Measurements from ENCODE around the gene GLE1. TPM values are rescaled to one million over a fixed set of nuclear protein-coding genes. Genes with fewer than 3 reads are reported as not detected.

The GLE1 gene
- total RNA-seq, 1 experiment from 2014 or later, result 52.3 TPM

DNA sequence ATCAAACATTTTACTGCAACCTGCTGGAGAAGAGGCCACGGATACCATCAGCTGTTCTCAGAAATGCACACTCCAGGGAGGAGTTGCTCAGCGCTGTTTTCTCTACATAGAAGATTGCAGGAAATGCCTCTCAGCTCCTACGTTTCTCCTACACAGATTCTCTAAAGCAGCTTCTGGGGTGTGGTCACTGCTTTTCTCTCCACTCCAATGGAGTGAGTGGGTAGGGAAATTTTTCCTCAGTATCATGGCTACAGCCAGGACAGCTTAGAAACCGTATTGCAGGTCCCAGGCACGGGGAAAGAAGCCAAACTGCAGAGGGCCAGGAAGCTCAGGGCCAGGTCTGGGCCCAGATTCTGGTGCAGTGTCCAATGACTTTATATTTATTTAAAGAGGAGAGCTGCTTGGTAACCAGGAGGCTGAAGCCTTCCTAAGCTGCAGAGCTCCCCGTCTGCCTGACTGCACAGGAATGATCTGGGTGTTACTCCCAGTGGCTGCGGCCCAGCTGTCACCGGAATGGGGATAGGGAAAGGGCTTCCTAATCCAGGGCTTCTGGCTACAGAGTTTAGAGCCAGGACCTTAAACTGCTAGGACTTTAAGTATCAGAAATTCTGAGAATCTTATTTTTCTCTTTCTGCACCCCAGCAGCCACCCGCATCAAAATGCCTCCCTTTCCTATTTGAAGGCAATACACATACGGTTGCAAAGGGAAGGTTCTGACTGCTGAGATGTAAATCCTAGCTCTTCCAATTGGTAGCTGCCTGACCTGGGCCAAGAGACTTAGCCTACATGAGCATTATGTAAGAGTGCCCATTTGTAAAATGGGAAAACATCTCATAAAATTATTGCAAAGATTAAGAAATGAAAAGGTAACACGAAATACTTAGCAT lies 46.5 kb downstream of the GLE1 start:
- ChIA-PET CTCF (no interaction called here), POLR2A (ENCODE audit: low non-redundant PET) (interaction anchor here (0.6 kb wide), 1 partner anchor 310 kb away, joined by 3 read pairs; no protein-coding TSS in a partner anchor)
- Histone ChIP-seq H3K4me3 (ENCODE audit: low read depth, low read length, poor library complexity, severe bottlenecking) (peak overlapping the region; percentile 95), H3K27ac (ENCODE audit: low read depth, low read length, poor library complexity, severe bottlenecking) (peak overlapping the region; percentile 22), H3K4me1 (ENCODE audit: insufficient read depth, low read length, poor library complexity, severe bottlenecking) (peaks cover 41% of the 10 kb centered on the region), H3K9me3 (ENCODE audit: low read depth, low read length, poor library complexity, severe bottlenecking) (no peaks in the 10 kb centered on the region), H3K36me3 (ENCODE audit: insufficient read depth, low read length, poor library complexity, severe bottlenecking) (no peaks in the 10 kb centered on the region), H3K27me3 (replicated peaks; ENCODE audit: insufficient read depth, low read depth, low read length, poor library complexity) (no peaks in the 10 kb centered on the region)
- no peak for DNase-seq (ENCODE audit: low spot score)
- TF ChIP-seq, protein P1, sequence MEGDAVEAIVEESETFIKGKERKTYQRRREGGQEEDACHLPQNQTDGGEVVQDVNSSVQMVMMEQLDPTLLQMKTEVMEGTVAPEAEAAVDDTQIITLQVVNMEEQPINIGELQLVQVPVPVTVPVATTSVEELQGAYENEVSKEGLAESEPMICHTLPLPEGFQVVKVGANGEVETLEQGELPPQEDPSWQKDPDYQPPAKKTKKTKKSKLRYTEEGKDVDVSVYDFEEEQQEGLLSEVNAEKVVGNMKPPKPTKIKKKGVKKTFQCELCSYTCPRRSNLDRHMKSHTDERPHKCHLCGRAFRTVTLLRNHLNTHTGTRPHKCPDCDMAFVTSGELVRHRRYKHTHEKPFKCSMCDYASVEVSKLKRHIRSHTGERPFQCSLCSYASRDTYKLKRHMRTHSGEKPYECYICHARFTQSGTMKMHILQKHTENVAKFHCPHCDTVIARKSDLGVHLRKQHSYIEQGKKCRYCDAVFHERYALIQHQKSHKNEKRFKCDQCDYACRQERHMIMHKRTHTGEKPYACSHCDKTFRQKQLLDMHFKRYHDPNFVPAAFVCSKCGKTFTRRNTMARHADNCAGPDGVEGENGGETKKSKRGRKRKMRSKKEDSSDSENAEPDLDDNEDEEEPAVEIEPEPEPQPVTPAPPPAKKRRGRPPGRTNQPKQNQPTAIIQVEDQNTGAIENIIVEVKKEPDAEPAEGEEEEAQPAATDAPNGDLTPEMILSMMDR (conservative IDR thresholded peaks at IDR 0.05; ENCODE audit: low read depth, low read length), result no peak
- TF ChIP-seq EZH2 (IDR thresholded peaks at IDR 0.05; ENCODE audit: borderline replicate concordance, low read depth, low read length, poor library complexity, severe bottlenecking), result no peak
- intact Hi-C loops (cut with micrococcal nuclease; ENCODE audit: unreplicated experiment), result loop anchor here (5.0 kb wide), 1 partner anchor 136 kb away; the partner anchor contains the start of gene SET
- no TSS peak for BruUV-seq (replicated peaks)

DNA sequence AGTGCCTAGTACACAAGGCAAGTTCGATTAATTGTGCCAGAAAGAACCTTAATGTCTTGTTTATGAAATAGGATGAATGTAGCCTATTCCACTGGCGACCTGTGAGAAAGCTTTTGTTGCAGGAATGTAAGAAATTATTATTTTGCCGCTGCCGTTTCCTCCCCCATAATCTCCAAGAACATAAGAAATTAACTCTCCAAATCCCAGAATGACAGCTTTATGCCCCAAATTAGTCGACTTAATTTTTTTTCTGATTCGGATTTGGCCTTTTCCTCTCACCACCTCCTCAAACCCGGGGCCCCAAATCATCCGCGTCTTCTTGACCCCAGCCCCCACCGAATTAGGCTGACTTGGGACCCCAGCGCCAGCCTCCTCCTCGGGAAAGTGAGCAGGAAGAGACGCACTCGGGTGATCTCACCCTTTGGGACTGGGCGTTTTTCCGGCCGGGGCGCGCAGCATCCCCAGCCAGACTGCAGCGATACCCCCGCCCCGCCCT lies 47.2 kb downstream of the GLE1 start:
- H3K27me3 ChIP-seq (replicated peaks; ENCODE audit: insufficient read depth, low read depth, low read length, poor library complexity), result no peaks in the 10 kb centered on the region
- no peak for TF ChIP-seq EZH2 (IDR thresholded peaks at IDR 0.05; ENCODE audit: borderline replicate concordance, low read depth, low read length, poor library complexity, severe bottlenecking)
- TF ChIP-seq, protein P1 (conservative IDR thresholded peaks at IDR 0.05; ENCODE audit: low read depth, low read length), result no peak
- intact Hi-C loops (cut with micrococcal nuclease; ENCODE audit: unreplicated experiment), result loop anchor here (5.0 kb wide), 1 partner anchor 136 kb away; the partner anchor contains the start of gene SET
- TSS peak; percentile 80 for BruUV-seq (replicated peaks)
- H3K4me1 ChIP-seq (ENCODE audit: insufficient read depth, low read length, poor library complexity, severe bottlenecking), result peaks cover 48% of the 10 kb centered on the region
- POLR2A ChIA-PET (ENCODE audit: low non-redundant PET), result interaction anchor here (0.6 to 0.7 kb wide), 2 partner anchors 311 to 423 kb away, joined by 3 to 4 read pairs; no protein-coding TSS in a partner anchor
- DNase-seq (ENCODE audit: low spot score), result no peak
- no peaks in the 10 kb centered on the region for H3K36me3 ChIP-seq (ENCODE audit: insufficient read depth, low read length, poor library complexity, severe bottlenecking)
- H3K27ac ChIP-seq (ENCODE audit: low read depth, low read length, poor library complexity, severe bottlenecking), result no peak overlapping the region
- peak overlapping the region; percentile 95 for H3K4me3 ChIP-seq (ENCODE audit: low read depth, low read length, poor library complexity, severe bottlenecking)
- CTCF ChIA-PET, result no interaction called here
- H3K9me3 ChIP-seq (ENCODE audit: low read depth, low read length, poor library complexity, severe bottlenecking), result no peaks in the 10 kb centered on the region

DNA sequence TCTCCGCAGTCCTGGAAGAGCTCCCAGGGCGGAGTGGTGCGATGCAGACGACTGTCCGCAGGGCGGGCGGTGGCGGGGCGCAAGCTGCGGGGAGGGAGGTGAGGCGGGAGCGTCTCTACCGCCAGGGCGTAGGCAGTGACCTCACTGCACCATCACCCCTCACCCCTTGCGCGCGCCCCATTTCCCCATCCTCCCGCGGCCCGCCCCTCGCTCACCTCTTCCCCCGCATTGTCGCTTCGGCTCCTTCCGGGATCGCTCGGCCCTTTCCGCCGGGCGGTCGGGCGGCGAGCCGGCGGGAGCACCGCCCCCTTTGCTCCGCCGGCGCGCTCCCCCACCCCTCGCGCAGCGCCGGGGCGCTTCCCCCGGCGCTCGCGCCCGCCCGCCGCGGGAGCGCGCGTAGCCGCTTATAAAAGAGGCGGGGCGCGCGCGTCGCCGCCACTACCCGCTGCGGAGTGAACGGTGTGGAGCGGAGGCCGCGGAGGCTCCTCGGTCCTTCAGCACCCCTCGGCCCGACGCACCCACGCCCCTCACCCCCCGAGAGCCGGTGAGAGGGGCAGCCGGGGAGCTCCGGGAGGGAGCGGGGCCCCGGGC lies 47.7 kb downstream of the GLE1 start, which contains the start of gene SPTAN1:
SPTAN1 (plus strand) TSS at position 435 of the 591 bp plus-strand sequence. CDS start 14,154 bp downstream, outside the sequence.
- Histone ChIP-seq H3K36me3 (ENCODE audit: insufficient read depth, low read length, poor library complexity, severe bottlenecking) (no peaks in the 10 kb centered on the region), H3K9me3 (ENCODE audit: low read depth, low read length, poor library complexity, severe bottlenecking) (no peaks in the 10 kb centered on the region), H3K27ac (ENCODE audit: low read depth, low read length, poor library complexity, severe bottlenecking) (peak within 1 kb of the TSS; percentile 85), H3K4me1 (ENCODE audit: insufficient read depth, low read length, poor library complexity, severe bottlenecking) (peaks cover 52% of the 10 kb centered on the region), H3K27me3 (replicated peaks; ENCODE audit: insufficient read depth, low read depth, low read length, poor library complexity) (no peaks in the 10 kb centered on the region), H3K4me3 (ENCODE audit: low read depth, low read length, poor library complexity, severe bottlenecking) (peak within 1 kb of the TSS; percentile 95)
- CTCF ChIA-PET, result interaction anchor here (0.5 to 0.6 kb wide), 2 partner anchors 56 to 252 kb away, joined by 5 to 6 read pairs; no protein-coding TSS in a partner anchor
- no TSS peak for BruUV-seq (replicated peaks)
- TF ChIP-seq, protein P1 (conservative IDR thresholded peaks at IDR 0.05; ENCODE audit: low read depth, low read length), result no peak
- no peak for TF ChIP-seq EZH2 (IDR thresholded peaks at IDR 0.05; ENCODE audit: borderline replicate concordance, low read depth, low read length, poor library complexity, severe bottlenecking)
- intact Hi-C loops (cut with micrococcal nuclease; ENCODE audit: unreplicated experiment), result loop anchor here (5.0 kb wide), 1 partner anchor 135 kb away; the partner anchor contains the start of gene SET
- peak; percentile 93 for DNase-seq (ENCODE audit: low spot score)
- POLR2A ChIA-PET (ENCODE audit: low non-redundant PET), result interaction anchor here (0.7 to 0.9 kb wide), 2 partner anchors 11 to 424 kb away, joined by 3 to 4 read pairs; no protein-coding TSS in a partner anchor
